HG03025 (cell line): Measurements from ENCODE around the gene DPEP1.
"Not testable (repeated sequence)": the region's sequence is repeated elsewhere in the genome, so short reads cannot be mapped to it uniquely, and the experiment has no call there.

Experiments
- ATAC-seq: cut with Tn5 transposase; IDR thresholded peaks from one replicate; pipeline ENCODE4 v1.9.1; 2021; ENCODE audit warnings: mild to moderate bottlenecking, moderate library complexity; ENCODE audit not compliant: unreplicated experiment, low FRiP score

DPEP1 gene

GRCh38 chr16:89613231-89613953 lies at the start of gene DPEP1:
Gene DPEP1 (plus strand): TSS chr16:89613642. CDS start chr16:89630411, 16,769 bp downstream.
- no peak for ATAC-seq

GRCh38 chr16:89564476-89565255 lies 48.8 kb upstream of the DPEP1 start:
- ATAC-seq = no peak

GRCh38 chr16:89565256-89565505 lies 48.3 kb upstream of the DPEP1 start:
- ATAC-seq = no peak

- ATAC-seq = no peak
Observed at GRCh38 chr16:89565506-89566372, 47.7 kb upstream of the DPEP1 start.

- ATAC-seq = no peak
Observed at GRCh38 chr16:89567656-89568594, 45.5 kb upstream of the DPEP1 start.

- ATAC-seq = no peak
Observed at GRCh38 chr16:89569506-89570341, 43.7 kb upstream of the DPEP1 start.

- ATAC-seq = no peak
Observed at GRCh38 chr16:89570342-89570923, 43.0 kb upstream of the DPEP1 start.

GRCh38 chr16:89570983-89571598 lies 42.4 kb upstream of the DPEP1 start:
- not testable (repeated sequence) for ATAC-seq

- ATAC-seq = no peak
Observed at GRCh38 chr16:89571636-89572035, 41.8 kb upstream of the DPEP1 start.

- ATAC-seq = no peak
Observed at GRCh38 chr16:89572073-89572484, 41.4 kb upstream of the DPEP1 start.

GRCh38 chr16:89572485-89573205 lies 40.8 kb upstream of the DPEP1 start:
- no peak for ATAC-seq

- ATAC-seq = no peak
Observed at GRCh38 chr16:89573826-89574680, 39.4 kb upstream of the DPEP1 start.

GRCh38 chr16:89574681-89575246 lies 38.7 kb upstream of the DPEP1 start:
- no peak for ATAC-seq

GRCh38 chr16:89575247-89576152 lies 37.9 kb upstream of the DPEP1 start, which contains the start of gene CPNE7:
Gene CPNE7 (plus strand): TSS chr16:89575758. CDS start chr16:89575898, 140 bp downstream.
- ATAC-seq = no peak
